Panc1 (cell line): ENCODE data around the gene TNIP2. TPM values are rescaled to one million over a fixed set of nuclear protein-coding genes. Genes with fewer than 3 reads are reported as not detected.

Experiments used
- ATAC-seq: fragments of 200-7000 bp; cut with Tn5 transposase; 2 replicates; pipeline ENCODE4 v1.9.1; 2020; ENCODE audit warnings: mild to moderate bottlenecking, moderate library complexity
- BruUV-seq: library from RNA; stranded (reverse); fragments of 400-500 nt; replicated peaks from 2 replicates; lab custom pipeline; 2021; lab: Mats Ljungman, UMichigan
- CTCF ChIA-PET: fragments of 300-600 bp; sonication (Branson Sonifier 250); formaldehyde crosslinking; loops from one replicate; lab custom pipeline; 2022; ENCODE audit warnings: antibody characterized with exemption; lab: Charles Lee
- POLR2A ChIA-PET: fragments of 300-600 bp; sonication (Branson Sonifier 250); formaldehyde crosslinking; loops from one replicate; lab custom pipeline; 2022; ENCODE audit warnings: antibody characterized with exemption; lab: Charles Lee
- DNase-seq: peaks from one replicate; pipeline ENCODE4 v3.0.0-alpha.2; 2010; ENCODE audit warnings: low read depth, low spot score
- H3K27ac ChIP-seq: 2 replicates; pipeline ENCODE4 v1.5.1; 2011; ENCODE audit warnings: mild to moderate bottlenecking, low read length, inconsistent platforms
- H3K27me3 ChIP-seq: fragments of 200-500 bp; sonication (Bioruptor generic); 2 replicates; pipeline ENCODE4 v1.6.0; 2014; ENCODE audit warnings: low read length, inconsistent platforms; ENCODE audit not compliant: control insufficient read depth, insufficient read depth
- H3K36me3 ChIP-seq: fragments of 200-500 bp; sonication (Bioruptor generic); 2 replicates; pipeline ENCODE4 v1.5.1; 2014; ENCODE audit warnings: inconsistent platforms, mild to moderate bottlenecking, low read length, moderate library complexity; ENCODE audit not compliant: control insufficient read depth, insufficient read depth
- H3K4me1 ChIP-seq: 2 replicates; pipeline ENCODE4 v1.5.1; 2011; ENCODE audit warnings: inconsistent platforms, mild to moderate bottlenecking, low read length, moderate library complexity; ENCODE audit not compliant: control insufficient read depth, insufficient read depth
- H3K4me3 ChIP-seq, 2 experiments: 2 replicates each; pipeline ENCODE4 v1.5.1; 2011 to 2012; ENCODE audit warnings: low read depth in 2 of 2, low read length in 2 of 2, mild to moderate bottlenecking in 2 of 2, inconsistent platforms in 1 of 2, moderate library complexity in 1 of 2
- H3K9me3 ChIP-seq: fragments of 200-500 bp; sonication (Bioruptor generic); 2 replicates; pipeline ENCODE4 v1.5.1; 2014; ENCODE audit warnings: low read depth, mild to moderate bottlenecking, inconsistent platforms, low read length, moderate library complexity; ENCODE audit not compliant: control insufficient read depth, insufficient read depth
- CTCF ChIP-seq: fragments of 450-650 bp; IDR thresholded peaks from 2 replicates; pipeline ENCODE4 v1.5.1; 2017; ENCODE audit warnings: mild to moderate bottlenecking
- POLR2AphosphoS5 ChIP-seq: IDR thresholded peaks from 2 replicates; pipeline ENCODE4 v1.6.1; 2012; ENCODE audit warnings: mild to moderate bottlenecking, low read depth, low read length, moderate library complexity
- SIN3A ChIP-seq: IDR thresholded peaks from 2 replicates; pipeline ENCODE4 v1.6.1; 2012; ENCODE audit warnings: low read depth, mild to moderate bottlenecking, low read length, moderate library complexity, borderline replicate concordance; ENCODE audit not compliant: insufficient read depth
- TCF7L2 ChIP-seq: IDR thresholded peaks from 2 replicates; pipeline ENCODE4 v1.6.1; 2011; ENCODE audit warnings: mild to moderate bottlenecking, low read depth, low read length, inconsistent platforms
- in situ Hi-C: cut with HindIII; loops from 2 replicates; pipeline ENCODE4 v1.10.0; 2016; ENCODE audit warnings: low sequenced_read_pairs, low pct_unique_long_range_greater_than_20kb
- intact Hi-C: fragments of 100-400 bp; cut with micrococcal nuclease; formaldehyde crosslinking; loops from one replicate; pipeline ENCODE4 v1.10.0; 2022; ENCODE audit not compliant: unreplicated experiment
- total RNA-seq: library from RNA; stranded (reverse); gene quantifications from one replicate; pipeline ENCODE4 v1.2.1, GENCODE V29; 2021; ENCODE audit not compliant: unreplicated experiment
- TF ChIP-seq, protein P1 (sequence below), 2 experiments: IDR thresholded peaks; 2 replicates each; pipeline ENCODE4 v1.6.1; 2011 to 2012; ENCODE audit warnings: low read depth in 2 of 2, control low read depth in 1 of 2, low read length in 1 of 2, mild to moderate bottlenecking in 1 of 2, moderate library complexity in 1 of 2; ENCODE audit not compliant: insufficient read depth in 1 of 2

TNIP2 gene
- total RNA-seq, 1 experiment from 2014 or later, result 60.3 TPM

DNA sequence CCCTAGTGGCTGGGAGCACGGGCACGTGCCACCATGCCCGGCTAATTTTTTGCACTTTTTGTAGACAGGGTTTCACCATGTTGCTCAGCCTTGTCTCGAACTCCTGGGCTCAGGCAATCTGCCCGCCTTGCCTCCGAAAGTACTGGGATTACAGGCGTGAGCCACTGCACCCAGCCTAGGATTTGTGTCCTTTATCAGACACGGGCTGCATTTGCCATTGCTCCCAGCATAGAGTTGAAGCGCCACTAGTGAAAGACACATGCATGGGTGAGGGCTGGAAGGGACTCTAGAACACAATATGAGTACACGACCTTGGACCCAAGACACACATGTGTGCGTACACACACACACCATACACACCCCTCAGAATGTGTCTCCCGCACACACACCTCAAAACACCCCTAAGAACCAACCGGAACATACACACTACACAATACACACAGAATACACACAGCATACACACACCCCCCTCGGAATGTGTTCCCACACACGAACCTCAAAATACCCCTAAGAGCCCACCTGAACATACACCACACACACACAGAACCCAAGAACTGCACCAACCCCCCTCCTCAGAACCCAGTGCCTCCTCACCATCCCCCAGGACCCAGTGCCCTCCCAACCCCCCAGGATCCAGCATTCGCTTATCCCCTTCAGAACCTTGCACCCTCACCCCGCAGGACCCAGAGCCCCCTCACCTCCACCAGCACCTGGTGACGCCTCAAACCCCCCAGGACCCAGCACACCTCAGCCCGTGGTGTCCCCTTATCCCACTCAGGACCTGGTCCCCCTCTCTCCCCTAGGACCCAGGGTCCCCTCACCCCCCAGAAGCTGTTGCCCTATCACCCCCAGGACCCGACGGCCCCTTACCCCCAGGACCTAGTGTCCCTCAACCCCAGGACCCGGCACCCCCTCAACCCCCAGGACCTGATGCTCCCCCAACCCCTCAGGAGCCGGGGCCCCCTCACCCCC is 1.0 kb downstream of the TNIP2 start:
- Histone ChIP-seq H3K9me3 (no peaks in the 10 kb centered on the region), H3K4me3 (peak overlapping the region; percentile 66 to 84), H3K4me1 (0 out of 2 replicates have a peak, but pooled peaks cover 4% of the 10 kb centered on the region), H3K36me3 (no peaks in the 10 kb centered on the region; the same call in 1 of the 2 replicates), H3K27ac (peak overlapping the region; percentile 57), H3K27me3 (no peaks in the 10 kb centered on the region)
- intact Hi-C loops, result no loop called here
- in situ Hi-C loops, result no loop called here
- DNase-seq (no peak), ATAC-seq (no peak)
- TF ChIP-seq TCF7L2 (no peak), SIN3A (no peak), CTCF (no peak), POLR2AphosphoS5 (no peak)
- TF ChIP-seq, protein P1, sequence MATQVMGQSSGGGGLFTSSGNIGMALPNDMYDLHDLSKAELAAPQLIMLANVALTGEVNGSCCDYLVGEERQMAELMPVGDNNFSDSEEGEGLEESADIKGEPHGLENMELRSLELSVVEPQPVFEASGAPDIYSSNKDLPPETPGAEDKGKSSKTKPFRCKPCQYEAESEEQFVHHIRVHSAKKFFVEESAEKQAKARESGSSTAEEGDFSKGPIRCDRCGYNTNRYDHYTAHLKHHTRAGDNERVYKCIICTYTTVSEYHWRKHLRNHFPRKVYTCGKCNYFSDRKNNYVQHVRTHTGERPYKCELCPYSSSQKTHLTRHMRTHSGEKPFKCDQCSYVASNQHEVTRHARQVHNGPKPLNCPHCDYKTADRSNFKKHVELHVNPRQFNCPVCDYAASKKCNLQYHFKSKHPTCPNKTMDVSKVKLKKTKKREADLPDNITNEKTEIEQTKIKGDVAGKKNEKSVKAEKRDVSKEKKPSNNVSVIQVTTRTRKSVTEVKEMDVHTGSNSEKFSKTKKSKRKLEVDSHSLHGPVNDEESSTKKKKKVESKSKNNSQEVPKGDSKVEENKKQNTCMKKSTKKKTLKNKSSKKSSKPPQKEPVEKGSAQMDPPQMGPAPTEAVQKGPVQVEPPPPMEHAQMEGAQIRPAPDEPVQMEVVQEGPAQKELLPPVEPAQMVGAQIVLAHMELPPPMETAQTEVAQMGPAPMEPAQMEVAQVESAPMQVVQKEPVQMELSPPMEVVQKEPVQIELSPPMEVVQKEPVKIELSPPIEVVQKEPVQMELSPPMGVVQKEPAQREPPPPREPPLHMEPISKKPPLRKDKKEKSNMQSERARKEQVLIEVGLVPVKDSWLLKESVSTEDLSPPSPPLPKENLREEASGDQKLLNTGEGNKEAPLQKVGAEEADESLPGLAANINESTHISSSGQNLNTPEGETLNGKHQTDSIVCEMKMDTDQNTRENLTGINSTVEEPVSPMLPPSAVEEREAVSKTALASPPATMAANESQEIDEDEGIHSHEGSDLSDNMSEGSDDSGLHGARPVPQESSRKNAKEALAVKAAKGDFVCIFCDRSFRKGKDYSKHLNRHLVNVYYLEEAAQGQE (IDR thresholded peaks at IDR 0.05; ENCODE audit: insufficient read depth in 1 of 2, low read depth in 2 of 2, low read length in 1 of 2), result no peak
- BruUV-seq, result TSS peak; percentile 80
- POLR2A ChIA-PET, result no interaction called here
- CTCF ChIA-PET, result no interaction called here

- Histone ChIP-seq H3K9me3 (no peaks in the 10 kb centered on the region), H3K4me3 (no peak overlapping the region), H3K36me3 (no peaks in the 10 kb centered on the region; the same call in 1 of the 2 replicates), H3K27me3 (no peaks in the 10 kb centered on the region), H3K27ac (no peak overlapping the region), H3K4me1 (0 out of 2 replicates have a peak, but pooled peaks cover 4% of the 10 kb centered on the region)
- intact Hi-C loops (no loop called here), in situ Hi-C loops (no loop called here)
- no peak for DNase-seq
- no TSS peak for BruUV-seq
- TF ChIP-seq, protein P1 (IDR thresholded peaks at IDR 0.05; ENCODE audit: insufficient read depth in 1 of 2, low read depth in 2 of 2, low read length in 1 of 2), result no peak
- no peak for TF ChIP-seq TCF7L2
- ChIA-PET POLR2A (no interaction called here), CTCF (no interaction called here)
- ATAC-seq, result no peak
These were observed 2.7 kb downstream of the TNIP2 start for GRCh38 chr4:2753436-2753835.
